AG04449 (cell line): Measurements from ENCODE around the gene ODC1.
"Not testable (repeated sequence)": the region's sequence is repeated elsewhere in the genome, so short reads cannot be mapped to it uniquely, and the experiment has no call there.

ENCODE experiments used
- CTCF ChIA-PET: fragments of 350-600 bp; formaldehyde crosslinking; extraction: SDS; loops from one replicate; lab custom pipeline; 2021; ENCODE audit warnings: antibody characterized with exemption; lab: Yijun Ruan, JAX
- POLR2A ChIA-PET: fragments of 400-600, 350-600 bp; formaldehyde crosslinking; extraction: SDS; loops from one replicate; lab custom pipeline; 2020; ENCODE audit warnings: antibody characterized with exemption, inconsistent platforms; lab: Yijun Ruan, JAX
- DNase-seq: peaks from one replicate; pipeline ENCODE4 v3.0.0-alpha.2; 2010; ENCODE audit warnings: low read depth, low spot score
- H3K4me3 ChIP-seq: 2 replicates; pipeline ENCODE4 v1.5.1; 2011; ENCODE audit warnings: low read depth, mild to moderate bottlenecking, control low read depth, low read length
- CTCF ChIP-seq: IDR thresholded peaks from one replicate; pipeline ENCODE4 v1.5.1; 2011; ENCODE audit warnings: mild to moderate bottlenecking, moderate library complexity, low read length, control low read depth, inconsistent platforms; ENCODE audit not compliant: insufficient read depth; ENCODE audit errors: missing control alignments

ODC1 gene

GRCh38 chr2:10460366-10460796 is 12.3 kb upstream of the ODC1 start:
- TF ChIP-seq CTCF = no peak
- ChIA-PET POLR2A (interaction anchor here (0.9 kb wide), 1 partner anchor 12 kb away, joined by 3 read pairs; no protein-coding TSS in a partner anchor), CTCF (interaction anchor here (1.3 kb wide), 1 partner anchor 8 kb away, joined by 4 read pairs; no protein-coding TSS in a partner anchor)
- no peak overlapping the region for H3K4me3 ChIP-seq
- no peak for DNase-seq

GRCh38 chr2:10457846-10458598 is 9.9 kb upstream of the ODC1 start:
- ChIA-PET CTCF (interaction anchor here (1.4 to 1.7 kb wide), 2 partner anchors 14 to 49 kb away, joined by 3 read pairs; no protein-coding TSS in a partner anchor), POLR2A (no interaction called here)
- no peak for TF ChIP-seq CTCF
- no peak for DNase-seq
- no peak overlapping the region for H3K4me3 ChIP-seq

DNA sequence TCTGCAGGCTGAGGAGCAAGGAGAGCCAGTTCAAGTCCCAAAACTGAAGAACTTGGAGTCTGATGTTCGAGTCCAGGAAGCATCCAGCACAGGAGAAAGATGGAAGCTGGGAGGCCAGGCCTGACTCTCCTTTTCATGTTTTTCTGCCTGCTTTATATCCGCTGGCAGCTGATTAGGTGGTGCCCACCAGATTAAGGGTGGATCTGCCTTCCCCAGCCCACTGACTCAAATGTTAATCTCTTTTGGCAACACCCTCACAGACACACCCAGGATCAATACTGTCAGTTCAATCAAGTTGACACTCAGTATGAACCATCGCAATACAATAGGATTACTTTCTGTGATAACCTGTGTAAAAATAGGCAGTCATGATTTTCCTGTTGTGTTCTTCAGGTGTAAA is 9.1 kb upstream of the ODC1 start:
- CTCF ChIA-PET = not testable (repeated sequence)

DNA sequence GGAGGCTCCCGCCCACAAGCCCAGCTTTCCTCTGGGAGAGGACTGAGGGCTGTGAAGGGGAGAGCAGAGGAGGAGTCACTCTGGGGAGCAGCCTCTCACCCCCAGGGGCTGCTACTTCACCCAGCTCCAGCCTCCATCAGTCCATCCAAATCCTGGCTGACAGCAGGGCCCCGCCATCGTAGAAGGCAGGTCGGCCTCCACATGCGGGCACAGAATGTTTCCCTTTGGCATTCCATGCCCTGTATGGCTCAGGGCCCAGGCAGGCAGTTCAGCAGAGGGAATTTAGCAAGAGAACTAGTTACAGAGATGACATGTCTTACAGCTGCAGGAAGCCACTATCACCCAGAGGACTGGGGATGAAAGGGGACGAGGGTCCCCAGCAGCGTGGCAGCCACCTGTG is 6.4 kb upstream of the ODC1 start:
- no peak overlapping the region for H3K4me3 ChIP-seq
- POLR2A ChIA-PET = no interaction called here
- CTCF ChIA-PET = interaction anchor here (0.8 to 1.0 kb wide), 2 partner anchors 8 to 202 kb away, joined by 3 read pairs; no protein-coding TSS in a partner anchor
- TF ChIP-seq CTCF = no peak
- DNase-seq = no peak

More for the DNA sequence above, 9.1 kb upstream of the ODC1 start:
- POLR2A ChIA-PET = interaction anchor here (1.3 kb wide), 1 partner anchor 9 kb away, joined by 3 read pairs; the partner anchor contains the start of gene ODC1
- not testable (repeated sequence) for H3K4me3 ChIP-seq, DNase-seq

- H3K4me3 ChIP-seq = no peak overlapping the region
- no peak for DNase-seq
- TF ChIP-seq CTCF = no peak
- CTCF ChIA-PET = interaction anchor here (0.8 to 1.0 kb wide), 2 partner anchors 9 to 203 kb away, joined by 3 read pairs; no protein-coding TSS in a partner anchor
- POLR2A ChIA-PET = interaction anchor here (0.5 kb wide), 1 partner anchor 83 kb away, joined by 4 read pairs; no protein-coding TSS in a partner anchor
These were observed 5.8 kb upstream of the ODC1 start for GRCh38 chr2:10453905-10454298.

DNA sequence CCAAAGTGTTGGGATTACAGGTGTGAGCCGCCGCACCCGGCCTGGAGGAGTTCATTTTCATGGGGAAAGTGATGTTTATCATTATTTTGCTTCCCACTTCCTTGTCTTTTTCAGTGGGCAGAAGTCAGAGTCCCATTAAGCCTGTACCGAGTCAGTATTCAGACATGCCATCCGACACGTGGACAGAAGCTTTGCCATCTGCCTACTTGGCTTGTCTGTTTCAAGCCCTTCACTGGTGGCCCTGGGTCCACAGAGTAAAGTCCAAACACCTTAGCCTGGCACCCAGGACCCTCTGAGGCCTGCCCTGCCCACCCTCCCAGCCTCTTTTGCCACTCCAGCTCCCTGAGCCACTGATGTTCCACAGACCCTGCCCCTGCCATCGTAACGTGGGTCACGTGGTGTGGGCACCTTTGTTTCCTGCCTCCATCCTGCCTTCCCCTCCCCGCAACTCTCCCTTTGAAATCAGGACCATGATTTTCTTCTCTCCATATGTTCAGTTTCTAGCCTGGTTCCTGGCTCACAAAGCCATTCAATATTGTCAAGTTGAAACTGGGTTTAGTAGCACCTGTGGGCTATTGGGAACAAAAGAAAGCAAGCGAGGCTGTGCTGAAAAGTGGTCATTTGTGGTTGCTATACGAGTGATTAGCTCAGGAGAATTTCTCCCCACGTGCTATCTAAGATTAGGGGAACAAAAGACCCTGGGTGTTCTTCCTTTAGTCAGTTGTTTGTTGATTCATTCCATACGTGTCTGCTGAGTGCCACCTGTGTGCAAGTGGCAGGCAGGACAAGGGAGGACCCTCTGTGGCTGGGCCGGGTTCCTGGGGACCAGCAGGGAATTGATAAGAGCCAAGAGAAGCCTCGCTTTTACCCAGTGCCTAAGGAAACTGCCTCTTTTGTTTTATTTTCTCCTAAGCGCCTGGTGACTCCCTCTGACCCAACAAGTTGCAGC is 5.1 kb upstream of the ODC1 start:
- H3K4me3 ChIP-seq = no peak overlapping the region
- DNase-seq = no peak
- TF ChIP-seq CTCF = no peak
- CTCF ChIA-PET = interaction anchor here (1.0 kb wide), 1 partner anchor 10 kb away, joined by 3 read pairs; no protein-coding TSS in a partner anchor
- POLR2A ChIA-PET = interaction anchor here (0.5 to 0.7 kb wide), 2 partner anchors 84 to 356 kb away, joined by 3 to 4 read pairs; no protein-coding TSS in a partner anchor
